HS-27A (cell line): ENCODE data around the gene YIPF2.

ENCODE experiments used
- DNase-seq: peaks from one replicate; pipeline ENCODE4 v3.0.0-alpha.2; 2012; ENCODE audit warnings: low read depth, missing footprints

Gene YIPF2

DNA sequence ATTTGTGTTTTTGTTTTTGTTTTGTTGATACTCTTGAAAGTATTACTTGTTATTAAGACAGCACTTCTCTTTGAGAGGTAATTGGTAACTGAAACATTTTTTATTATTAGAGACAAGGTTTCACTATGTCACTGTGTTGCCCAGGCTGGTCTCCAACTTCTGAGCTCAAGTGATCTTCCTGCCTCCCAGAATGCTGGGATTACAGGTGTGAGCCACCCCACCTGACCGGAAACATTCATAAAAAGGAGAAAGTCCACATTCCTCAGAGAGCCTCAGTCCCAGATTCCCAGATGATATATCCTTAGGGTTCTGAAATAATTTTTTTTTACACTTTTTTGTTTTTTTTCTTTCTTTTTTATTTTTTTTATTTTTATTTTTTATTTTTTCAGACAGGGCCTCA is 54.4 kb downstream of the YIPF2 start:
- no peak for DNase-seq

DNA sequence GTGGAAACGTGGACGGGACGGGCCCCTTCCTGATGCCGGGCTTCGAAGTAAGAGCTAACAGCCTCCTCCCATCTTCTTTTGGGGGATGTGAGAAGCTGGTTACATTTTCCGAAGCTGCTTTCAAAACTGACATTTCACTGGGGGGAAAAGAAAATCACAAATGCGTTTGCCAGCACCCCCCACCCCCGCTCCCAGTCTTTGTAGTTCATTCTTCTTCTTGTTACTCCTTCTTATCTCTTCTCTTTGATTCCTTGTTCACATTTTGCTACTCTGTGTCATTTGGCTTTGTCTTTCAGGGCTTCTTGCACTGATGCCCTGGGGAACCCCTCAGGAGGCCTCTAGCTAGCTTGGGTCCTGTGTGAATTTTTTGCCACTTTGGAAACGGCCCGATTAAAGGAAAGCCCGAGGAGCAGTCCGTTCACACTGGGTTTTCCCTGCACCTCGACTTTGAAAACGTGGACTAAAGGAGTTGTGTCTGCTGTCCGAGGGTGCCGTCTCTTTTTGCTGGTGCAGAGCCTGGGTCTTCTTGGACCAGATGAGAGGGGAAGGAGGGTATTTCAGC is 55.8 kb downstream of the YIPF2 start:
- no peak for DNase-seq
